Measurements from ENCODE around the gene GAL3ST1. TPM values are rescaled to one million over a fixed set of nuclear protein-coding genes. Genes with fewer than 3 reads are reported as not detected.

GAL3ST1 gene
- polyA plus RNA-seq, 1 of the 3 experiments (the other 2 are of a cell fraction), result not detected

GRCh38 chr22:30546616-30547015 is 27.8 kb downstream of the GAL3ST1 start, which contains the start of gene SEC14L6:
Gene SEC14L6, minus strand, starts transcription at chr22:30546741. Its CDS starts 59 bp downstream, at chr22:30546682.
- H3K4me2 ChIP-seq, result no peak within 1 kb of the TSS
- H3F3A ChIP-seq (replicated peaks; ENCODE audit: insufficient read depth), result no peaks in the 10 kb centered on the region
- no peak within 1 kb of the TSS for H3K4me3 ChIP-seq (ENCODE audit: low read depth in 2 of 2, low read length in 1 of 2)
- H3K9me3 ChIP-seq, result no peaks in the 10 kb centered on the region
- H3K79me2 ChIP-seq (ENCODE audit: insufficient read depth), result no peaks in the 10 kb centered on the region
- H4K20me1 ChIP-seq (ENCODE audit: insufficient read depth), result no peaks in the 10 kb centered on the region
- 85% methylated on average over 7 of the region's 7 CpGs for WGBS (ENCODE audit: low lambda C conversion rate)
- H2AFZ ChIP-seq (ENCODE audit: low read depth), result no peak within 1 kb of the TSS
- POLR2A ChIA-PET, result no interaction called here
- no peak within 1 kb of the TSS for H3K9ac ChIP-seq
- H3K9me2 ChIP-seq, result no peaks in the 10 kb centered on the region
- CTCF ChIA-PET, result interaction anchor here (1.0 to 1.6 kb wide), 2 partner anchors 12 to 61 kb away, joined by 3 to 4 read pairs; no protein-coding TSS in a partner anchor
- H3K27ac ChIP-seq (ENCODE audit: low read depth in 2 of 2, low read length in 1 of 2), result no peak within 1 kb of the TSS
- H3K4me1 ChIP-seq (ENCODE audit: control insufficient read depth in 1 of 2, insufficient read depth in 2 of 2, low read depth in 1 of 2, low read length in 1 of 2), result peaks cover 0 to 8% of the 10 kb centered on the region in 2 experiments; a peak in 1 of 4 replicates
- H3K27me3 ChIP-seq (ENCODE audit: insufficient read depth), result no peaks in the 10 kb centered on the region
- no peaks in the 10 kb centered on the region for H3K36me3 ChIP-seq (replicated peaks in 1 of 2; ENCODE audit: control insufficient read depth in 1 of 2, insufficient read depth in 2 of 2, low read length in 1 of 2)
- DNase-seq, result no peak
- no peak for TF ChIP-seq GABPA (IDR thresholded peaks at IDR 0.05; ENCODE audit: low read depth)
- TF ChIP-seq USF2 (IDR thresholded peaks at IDR 0.05; ENCODE audit: borderline replicate concordance, low read depth, low read length), result no peak
- TF ChIP-seq CHD2 (IDR thresholded peaks at IDR 0.05; ENCODE audit: low read length, partially characterized antibody), result no peak
- TF ChIP-seq YY1 (IDR thresholded peaks at IDR 0.05; ENCODE audit: low read depth), result no peak
- TF ChIP-seq RCOR1 (IDR thresholded peaks at IDR 0.05; ENCODE audit: low read length), result no peak
- TF ChIP-seq EP300 (IDR thresholded peaks at IDR 0.05; ENCODE audit: borderline replicate concordance in 1 of 2, low read depth in 1 of 2, low read length in 1 of 2), result no peak

GRCh38 chr22:30542811-30543188 is 31.7 kb downstream of the GAL3ST1 start:
- H2AFZ ChIP-seq (ENCODE audit: low read depth), result no peak overlapping the region
- POLR2A ChIA-PET, result no interaction called here

More at GRCh38 chr22:30542811-30543188, 31.7 kb downstream of the GAL3ST1 start:
- peaks cover 0 to 8% of the 10 kb centered on the region in 2 experiments; a peak in 1 of 4 replicates for H3K4me1 ChIP-seq (ENCODE audit: control insufficient read depth in 1 of 2, insufficient read depth in 2 of 2, low read depth in 1 of 2, low read length in 1 of 2)
- H3K4me3 ChIP-seq (ENCODE audit: low read depth in 2 of 2, low read length in 1 of 2), result no peak overlapping the region
- no peak for DNase-seq
- H3K79me2 ChIP-seq (ENCODE audit: insufficient read depth), result no peaks in the 10 kb centered on the region
- H3F3A ChIP-seq (replicated peaks; ENCODE audit: insufficient read depth), result no peaks in the 10 kb centered on the region
- no peak overlapping the region for H3K9ac ChIP-seq
- H3K4me2 ChIP-seq, result no peak overlapping the region
- WGBS (ENCODE audit: low lambda C conversion rate), result 90% methylated on average over 5 of the region's 12 CpGs
- H3K9me2 ChIP-seq, result no peaks in the 10 kb centered on the region
- no peaks in the 10 kb centered on the region for H3K36me3 ChIP-seq (replicated peaks in 1 of 2; ENCODE audit: control insufficient read depth in 1 of 2, insufficient read depth in 2 of 2, low read length in 1 of 2)
- TF ChIP-seq GATA2 (CRISPR knock-in tag; IDR thresholded peaks at IDR 0.05) (no peak), MEF2A (IDR thresholded peaks at IDR 0.05; ENCODE audit: borderline replicate concordance, low read depth) (no peak), RCOR1 (IDR thresholded peaks at IDR 0.05; ENCODE audit: low read length) (no peak), SIN3A (IDR thresholded peaks at IDR 0.05; ENCODE audit: borderline replicate concordance, low read depth, low read length) (no peak), REST (IDR thresholded peaks at IDR 0.05; ENCODE audit: low read depth, low read length) (no peak), CHD2 (IDR thresholded peaks at IDR 0.05; ENCODE audit: low read length, partially characterized antibody) (no peak), EP300 (IDR thresholded peaks at IDR 0.05; ENCODE audit: borderline replicate concordance in 1 of 2, low read depth in 1 of 2, low read length in 1 of 2) (no peak), PBX3 (IDR thresholded peaks at IDR 0.05) (no peak), MAX (IDR thresholded peaks at IDR 0.05; ENCODE audit: low read depth) (no peak), TCF12 (IDR thresholded peaks at IDR 0.05) (no peak)
- CTCF ChIA-PET, result interaction anchor here (1.7 kb wide), 1 partner anchor 98 kb away, joined by 4 read pairs; no protein-coding TSS in a partner anchor
- H3K27ac ChIP-seq (ENCODE audit: low read depth in 2 of 2, low read length in 1 of 2), result no peak overlapping the region
- H4K20me1 ChIP-seq (ENCODE audit: insufficient read depth), result no peaks in the 10 kb centered on the region
- H3K27me3 ChIP-seq (ENCODE audit: insufficient read depth), result no peaks in the 10 kb centered on the region
- H3K9me3 ChIP-seq, result no peaks in the 10 kb centered on the region
